Body of pancreas (tissue), 4 donors: ENCODE measurements around the gene VWA8.

Source experiments
- POLR2A ChIP-seq, 3 donors: fragments of 450-650 bp; IDR thresholded peaks; one replicate each; pipeline ENCODE4 v1.6.1; 2016; ENCODE audit warnings: antibody characterized with exemption in 3 of 3, mild to moderate bottlenecking in 2 of 3
- TF ChIP-seq, protein P1 (sequence below), 7 experiments: fragments of 450-650 bp in 4 of 7; fragments of 200-600 bp in 3 of 7; sonication (generic) in 3 of 7; IDR thresholded peaks; one replicate each; pipeline ENCODE4 v1.5.1; 2016 to 2019; ENCODE audit warnings: antibody characterized with exemption in 7 of 7

DNA sequence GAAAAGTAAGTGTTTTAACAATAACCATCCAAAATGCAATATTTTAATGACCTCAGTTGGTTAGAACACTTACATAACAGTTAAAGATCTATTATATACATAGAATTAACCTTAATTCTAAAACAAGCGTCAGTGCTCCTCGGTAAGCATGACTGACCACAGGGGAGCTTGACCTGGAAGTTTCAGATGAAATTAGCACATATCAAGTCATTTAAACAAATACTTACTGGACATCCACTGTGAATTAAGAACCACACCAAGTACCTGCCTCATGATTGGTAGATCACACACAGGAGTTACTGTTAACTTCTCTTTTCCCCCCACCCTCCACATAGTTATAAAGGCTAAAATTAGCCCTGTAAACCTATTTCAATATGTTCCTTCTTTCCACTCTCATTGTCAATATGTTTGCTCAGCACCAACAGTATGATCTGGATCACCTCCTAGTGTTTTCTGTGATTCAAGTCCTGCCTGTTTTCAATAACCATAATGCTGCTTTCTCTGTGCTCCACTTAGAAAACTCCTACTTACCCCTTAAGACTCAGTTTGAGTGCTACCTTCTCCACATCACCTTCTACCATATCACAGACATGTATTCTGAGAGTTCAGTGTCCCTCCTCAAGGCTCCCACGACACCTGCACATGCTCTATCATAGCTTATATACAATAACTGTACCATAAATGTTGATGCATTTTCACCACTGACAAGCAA, 209.0 kb downstream of the VWA8 start:
- TF ChIP-seq, protein P1, sequence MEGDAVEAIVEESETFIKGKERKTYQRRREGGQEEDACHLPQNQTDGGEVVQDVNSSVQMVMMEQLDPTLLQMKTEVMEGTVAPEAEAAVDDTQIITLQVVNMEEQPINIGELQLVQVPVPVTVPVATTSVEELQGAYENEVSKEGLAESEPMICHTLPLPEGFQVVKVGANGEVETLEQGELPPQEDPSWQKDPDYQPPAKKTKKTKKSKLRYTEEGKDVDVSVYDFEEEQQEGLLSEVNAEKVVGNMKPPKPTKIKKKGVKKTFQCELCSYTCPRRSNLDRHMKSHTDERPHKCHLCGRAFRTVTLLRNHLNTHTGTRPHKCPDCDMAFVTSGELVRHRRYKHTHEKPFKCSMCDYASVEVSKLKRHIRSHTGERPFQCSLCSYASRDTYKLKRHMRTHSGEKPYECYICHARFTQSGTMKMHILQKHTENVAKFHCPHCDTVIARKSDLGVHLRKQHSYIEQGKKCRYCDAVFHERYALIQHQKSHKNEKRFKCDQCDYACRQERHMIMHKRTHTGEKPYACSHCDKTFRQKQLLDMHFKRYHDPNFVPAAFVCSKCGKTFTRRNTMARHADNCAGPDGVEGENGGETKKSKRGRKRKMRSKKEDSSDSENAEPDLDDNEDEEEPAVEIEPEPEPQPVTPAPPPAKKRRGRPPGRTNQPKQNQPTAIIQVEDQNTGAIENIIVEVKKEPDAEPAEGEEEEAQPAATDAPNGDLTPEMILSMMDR (IDR thresholded peaks at IDR 0.05) = peak in 2 of 7 experiments; percentile 11 to 24
- TF ChIP-seq POLR2A (IDR thresholded peaks at IDR 0.05) = no peak
